Measurements from ENCODE around the gene DEFB123.
A peak's percentile ranks its signal among the peaks of the same experiment; 100 is the strongest.
"Not testable (repeated sequence)": the region's sequence is repeated elsewhere in the genome, so short reads cannot be mapped to it uniquely, and the experiment has no call there.

Gene DEFB123

GRCh38 chr20:31430568-31431115 lies 9.8 kb upstream of the DEFB123 start:
- H3K9ac ChIP-seq (ENCODE audit: low read length), result no peak overlapping the region
- H3K9me3 ChIP-seq (ENCODE audit: control insufficient read depth, low read length), result no peaks in the 10 kb centered on the region
- H3K36me3 ChIP-seq (ENCODE audit: control insufficient read depth, insufficient read depth, low read length), result no peaks in the 10 kb centered on the region
- no peaks in the 10 kb centered on the region for H3K27me3 ChIP-seq (ENCODE audit: control insufficient read depth, insufficient read depth, low read length)
- H3K4me3 ChIP-seq (ENCODE audit: low read length), result no peak overlapping the region
- no peaks in the 10 kb centered on the region for H3K4me1 ChIP-seq (ENCODE audit: control insufficient read depth, insufficient read depth, low read length)

- H3K4me3 ChIP-seq (ENCODE audit: low read length), result no peak overlapping the region
- no peaks in the 10 kb centered on the region for H3K4me1 ChIP-seq (ENCODE audit: control insufficient read depth, insufficient read depth, low read length)
- no peak overlapping the region for H3K9ac ChIP-seq (ENCODE audit: low read length)
- no peaks in the 10 kb centered on the region for H3K9me3 ChIP-seq (ENCODE audit: control insufficient read depth, low read length)
- H3K27me3 ChIP-seq (ENCODE audit: control insufficient read depth, insufficient read depth, low read length), result no peaks in the 10 kb centered on the region
- H3K36me3 ChIP-seq (ENCODE audit: control insufficient read depth, insufficient read depth, low read length), result no peaks in the 10 kb centered on the region
These were observed 5.8 kb downstream of the DEFB123 start for GRCh38 chr20:31446084-31446819.

GRCh38 chr20:31449511-31450414 lies 9.3 kb downstream of the DEFB123 start:
- no peaks in the 10 kb centered on the region for H3K9me3 ChIP-seq (ENCODE audit: control insufficient read depth, low read length)
- no peaks in the 10 kb centered on the region for H3K36me3 ChIP-seq (ENCODE audit: control insufficient read depth, insufficient read depth, low read length)
- H3K27me3 ChIP-seq (ENCODE audit: control insufficient read depth, insufficient read depth, low read length), result no peaks in the 10 kb centered on the region
- no peak overlapping the region for H3K9ac ChIP-seq (ENCODE audit: low read length)
- H3K4me3 ChIP-seq (ENCODE audit: low read length), result no peak overlapping the region
- no peaks in the 10 kb centered on the region for H3K4me1 ChIP-seq (ENCODE audit: control insufficient read depth, insufficient read depth, low read length)

DNA sequence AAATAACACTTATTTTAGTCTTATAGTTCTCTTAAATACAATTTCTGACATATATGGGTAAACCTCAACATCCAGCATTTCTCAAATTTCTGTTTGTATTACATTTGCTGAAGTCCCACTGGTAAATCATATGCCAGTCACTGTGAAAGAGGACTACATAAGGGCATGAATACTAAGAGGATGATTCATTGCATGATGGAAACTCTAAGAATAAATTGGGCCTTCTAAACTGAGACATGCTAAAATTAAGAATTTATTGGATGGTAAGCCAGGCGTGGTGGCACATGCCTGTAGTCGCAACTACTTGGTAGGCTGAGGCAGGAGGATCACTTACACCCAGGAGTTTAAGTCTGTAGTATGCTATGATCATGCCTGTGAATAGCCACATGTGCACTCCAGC lies 12.1 kb downstream of the DEFB123 start:
- H3K9me3 ChIP-seq (ENCODE audit: control insufficient read depth, low read length), result no peaks in the 10 kb centered on the region
- no peak overlapping the region for H3K9ac ChIP-seq (ENCODE audit: low read length)
- no peaks in the 10 kb centered on the region for H3K27me3 ChIP-seq (ENCODE audit: control insufficient read depth, insufficient read depth, low read length)
- H3K4me3 ChIP-seq (ENCODE audit: low read length), result no peak overlapping the region
- no peaks in the 10 kb centered on the region for H3K36me3 ChIP-seq (ENCODE audit: control insufficient read depth, insufficient read depth, low read length)
- H3K4me1 ChIP-seq (ENCODE audit: control insufficient read depth, insufficient read depth, low read length), result no peaks in the 10 kb centered on the region

DNA sequence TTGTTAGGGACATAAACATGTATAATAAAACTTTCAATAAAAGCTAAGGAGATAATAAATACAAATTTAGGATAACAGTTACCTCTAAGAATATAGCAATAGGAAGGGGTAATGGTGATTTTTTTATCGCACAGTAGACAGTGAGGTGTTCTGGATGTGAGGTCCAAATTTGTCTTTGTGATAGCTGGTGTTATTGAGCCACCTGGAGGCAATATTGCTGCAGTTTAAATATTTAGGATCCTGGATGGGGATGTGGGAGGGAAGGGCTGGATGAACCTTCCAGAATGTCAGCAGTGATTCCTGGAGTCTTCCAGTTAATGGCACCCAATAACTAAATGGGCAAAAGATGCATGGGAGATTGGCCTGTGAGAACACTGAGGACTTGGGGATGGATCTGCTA lies 13.9 kb downstream of the DEFB123 start:
- H3K27me3 ChIP-seq (ENCODE audit: control insufficient read depth, insufficient read depth, low read length), result no peaks in the 10 kb centered on the region
- H3K9ac ChIP-seq (ENCODE audit: low read length), result no peak overlapping the region
- no peaks in the 10 kb centered on the region for H3K4me1 ChIP-seq (ENCODE audit: control insufficient read depth, insufficient read depth, low read length)
- no peak overlapping the region for H3K4me3 ChIP-seq (ENCODE audit: low read length)
- H3K36me3 ChIP-seq (ENCODE audit: control insufficient read depth, insufficient read depth, low read length), result no peaks in the 10 kb centered on the region
- H3K9me3 ChIP-seq (ENCODE audit: control insufficient read depth, low read length), result no peaks in the 10 kb centered on the region

DNA sequence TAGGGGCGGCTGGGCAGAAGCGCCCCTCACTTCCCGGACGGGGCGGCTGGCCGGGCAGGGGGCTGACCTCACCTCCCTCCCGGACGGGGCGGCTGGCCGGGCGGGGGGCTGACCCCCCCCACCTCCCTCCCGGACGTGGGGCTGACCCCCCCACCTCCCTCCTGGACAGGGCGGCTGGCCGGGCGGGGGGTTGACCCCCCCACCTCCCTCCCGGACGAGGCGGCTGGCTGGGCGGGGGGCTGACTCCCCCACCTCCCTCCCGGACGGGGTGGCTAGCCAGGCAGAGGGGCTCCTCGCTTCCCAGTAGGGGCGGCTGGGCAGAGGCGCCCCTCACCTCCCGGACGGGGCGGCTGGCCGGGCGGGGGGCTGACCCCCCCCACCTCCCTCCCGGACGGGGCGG lies 30.5 kb downstream of the DEFB123 start:
- H3K4me1 ChIP-seq (ENCODE audit: control insufficient read depth, insufficient read depth, low read length); H3K4me3 ChIP-seq (ENCODE audit: low read length); H3K27me3 ChIP-seq (ENCODE audit: control insufficient read depth, insufficient read depth, low read length); H3K9me3 ChIP-seq (ENCODE audit: control insufficient read depth, low read length); H3K9ac ChIP-seq (ENCODE audit: low read length); H3K36me3 ChIP-seq (ENCODE audit: control insufficient read depth, insufficient read depth, low read length): not testable (repeated sequence)

DNA sequence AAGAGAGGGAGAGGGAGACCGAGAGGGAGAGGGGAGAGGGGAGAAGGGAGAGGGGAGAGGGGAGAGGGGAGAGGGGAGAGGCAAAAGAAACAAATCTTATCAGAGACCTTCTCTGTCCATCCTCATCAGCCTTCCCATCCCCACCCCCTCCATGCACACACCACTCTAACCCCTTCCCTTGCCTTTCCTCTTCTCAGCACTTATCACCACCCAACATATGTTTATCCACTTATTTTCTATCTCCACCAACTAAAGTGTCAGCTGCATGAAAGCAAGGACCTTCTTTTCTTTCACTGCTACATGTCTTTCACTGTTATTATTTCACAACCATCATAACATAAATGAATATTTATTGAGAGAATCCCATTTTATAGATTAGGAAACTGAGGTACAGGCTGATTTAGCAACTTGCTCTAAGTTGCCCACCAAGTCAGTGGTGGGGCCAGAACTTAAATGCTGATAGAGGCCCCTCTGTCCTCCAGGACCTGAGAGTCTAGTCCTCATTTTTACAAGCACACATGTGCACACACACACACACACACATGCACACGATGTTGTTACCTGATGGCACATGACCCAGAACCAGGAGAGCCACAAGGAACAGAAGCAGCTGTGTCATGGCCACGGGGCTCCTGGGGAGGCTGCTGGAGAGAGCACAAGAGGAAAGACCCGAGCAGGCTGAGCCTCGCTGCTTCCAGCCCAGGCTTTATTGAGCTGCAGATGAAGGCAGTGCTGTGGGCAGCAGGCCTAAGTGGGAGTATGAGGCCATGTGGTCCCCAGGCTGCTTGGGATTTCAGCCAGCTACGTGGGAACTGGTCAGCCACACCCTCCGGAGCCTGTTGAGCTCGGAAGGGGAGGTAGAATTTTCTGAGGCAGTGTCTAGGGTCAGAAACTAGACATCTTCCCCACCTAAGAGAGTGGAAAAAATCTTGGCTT lies 32.2 kb downstream of the DEFB123 start:
- no peak overlapping the region for H3K9ac ChIP-seq (ENCODE audit: low read length)
- H3K27me3 ChIP-seq (ENCODE audit: control insufficient read depth, insufficient read depth, low read length), result peaks cover 18% of the 10 kb centered on the region
- no peaks in the 10 kb centered on the region for H3K9me3 ChIP-seq (ENCODE audit: control insufficient read depth, low read length)
- no peak overlapping the region for H3K4me3 ChIP-seq (ENCODE audit: low read length)
- H3K36me3 ChIP-seq (ENCODE audit: control insufficient read depth, insufficient read depth, low read length), result no peaks in the 10 kb centered on the region
- H3K4me1 ChIP-seq (ENCODE audit: control insufficient read depth, insufficient read depth, low read length), result no peaks in the 10 kb centered on the region

DNA sequence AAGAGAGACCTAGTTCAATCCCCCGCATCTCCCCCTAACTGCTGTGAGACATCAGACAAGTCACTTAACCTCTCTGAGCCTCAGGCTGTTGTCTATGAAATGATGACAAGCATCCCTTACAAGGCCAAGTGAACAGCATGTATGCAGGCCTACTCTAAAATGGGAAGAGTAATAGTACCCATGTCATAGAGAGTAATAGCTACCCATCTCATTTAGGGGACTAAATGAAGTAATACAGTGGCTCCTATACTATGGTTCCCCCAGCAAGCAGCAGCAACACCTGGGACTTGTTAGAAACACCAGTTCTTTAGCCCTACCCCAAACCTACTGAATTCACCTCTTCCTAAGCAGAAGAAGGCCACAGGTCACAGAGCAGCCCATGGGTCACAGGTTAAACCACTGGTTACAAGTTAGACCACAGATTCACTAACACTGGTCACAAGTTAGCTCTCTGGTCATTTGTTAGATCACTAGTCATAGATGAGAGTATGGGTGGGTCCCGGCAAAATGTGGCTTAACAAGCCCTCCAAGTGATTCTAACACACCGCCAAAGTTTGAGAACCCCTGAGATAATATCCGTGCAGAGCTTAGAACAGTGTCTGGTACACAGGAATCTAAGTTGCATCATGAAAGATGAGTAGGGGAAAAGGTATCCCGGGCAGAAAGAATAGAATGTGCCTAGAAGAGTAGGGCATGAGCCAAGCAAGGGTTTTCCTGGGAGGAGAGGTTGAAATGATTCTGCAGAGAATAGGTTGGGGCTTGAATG lies 33.1 kb downstream of the DEFB123 start:
- no peaks in the 10 kb centered on the region for H3K36me3 ChIP-seq (ENCODE audit: control insufficient read depth, insufficient read depth, low read length)
- no peak overlapping the region for H3K9ac ChIP-seq (ENCODE audit: low read length)
- no peaks in the 10 kb centered on the region for H3K9me3 ChIP-seq (ENCODE audit: control insufficient read depth, low read length)
- H3K4me1 ChIP-seq (ENCODE audit: control insufficient read depth, insufficient read depth, low read length), result no peaks in the 10 kb centered on the region
- H3K4me3 ChIP-seq (ENCODE audit: low read length), result no peak overlapping the region
- H3K27me3 ChIP-seq (ENCODE audit: control insufficient read depth, insufficient read depth, low read length), result peaks cover 18% of the 10 kb centered on the region

GRCh38 chr20:31474097-31474436 lies 33.6 kb downstream of the DEFB123 start:
- peaks cover 18% of the 10 kb centered on the region for H3K27me3 ChIP-seq (ENCODE audit: control insufficient read depth, insufficient read depth, low read length)
- no peaks in the 10 kb centered on the region for H3K9me3 ChIP-seq (ENCODE audit: control insufficient read depth, low read length)
- H3K36me3 ChIP-seq (ENCODE audit: control insufficient read depth, insufficient read depth, low read length), result no peaks in the 10 kb centered on the region
- no peaks in the 10 kb centered on the region for H3K4me1 ChIP-seq (ENCODE audit: control insufficient read depth, insufficient read depth, low read length)
- no peak overlapping the region for H3K9ac ChIP-seq (ENCODE audit: low read length)
- no peak overlapping the region for H3K4me3 ChIP-seq (ENCODE audit: low read length)

DNA sequence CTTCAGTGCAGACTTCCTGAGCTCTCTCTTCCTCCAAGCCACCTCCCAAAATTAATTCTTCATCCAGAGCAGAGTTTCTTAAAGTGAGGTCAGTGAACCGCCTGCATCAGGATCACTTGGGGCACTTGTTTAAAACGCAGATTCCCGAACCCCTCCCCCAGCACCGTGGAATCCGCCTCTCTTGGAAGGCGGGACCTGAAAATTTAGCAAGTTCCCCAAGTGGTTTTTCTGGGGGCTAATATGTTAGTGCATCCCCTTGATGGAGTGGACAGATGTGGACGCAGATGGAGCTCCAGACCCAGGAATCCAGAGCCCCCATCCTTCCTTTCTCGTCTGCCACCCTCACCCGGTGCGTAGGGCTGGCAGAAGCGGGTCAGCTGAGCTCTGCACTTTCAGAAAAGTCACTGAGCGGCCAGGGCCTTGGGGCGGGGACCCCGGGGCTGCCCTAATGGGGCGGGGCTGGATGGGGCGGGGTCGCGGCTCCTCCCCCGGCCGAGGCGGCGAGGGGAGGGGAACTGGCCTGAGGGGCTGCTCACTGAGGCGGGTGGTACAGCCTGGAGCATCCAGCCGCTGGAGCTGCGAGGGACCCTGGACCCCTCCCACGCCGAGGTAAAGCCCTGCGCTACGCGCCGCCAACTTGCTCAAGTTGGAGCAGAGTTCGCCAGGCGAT lies 34.5 kb downstream of the DEFB123 start, which contains the start of the genes DEFB124 and REM1:
Gene DEFB124, minus strand, starts transcription at position 370 of the 670 bp plus-strand sequence. CDS start 2,114 bp downstream, outside the sequence.
Gene REM1, plus strand, starts transcription at position 531 of the 670 bp plus-strand sequence. CDS start 1,158 bp downstream, outside the sequence.
- Histone ChIP-seq H3K9ac (ENCODE audit: low read length) (peak within 1 kb of the TSS; percentile 57), H3K27me3 (ENCODE audit: control insufficient read depth, insufficient read depth, low read length) (peaks cover 18% of the 10 kb centered on the region), H3K4me3 (ENCODE audit: low read length) (no peak within 1 kb of the TSS), H3K9me3 (ENCODE audit: control insufficient read depth, low read length) (no peaks in the 10 kb centered on the region), H3K36me3 (ENCODE audit: control insufficient read depth, insufficient read depth, low read length) (no peaks in the 10 kb centered on the region), H3K4me1 (ENCODE audit: control insufficient read depth, insufficient read depth, low read length) (no peaks in the 10 kb centered on the region)
